DOHH2 (cell line): ENCODE results near the gene SPATC1L.

Experiments used
- EZH2phosphoT487 ChIP-seq: fragments of 200-600 bp; sonication (generic); IDR thresholded peaks from 2 replicates; pipeline ENCODE4 v1.6.1; 2017; ENCODE audit warnings: borderline replicate concordance, mild to moderate bottlenecking, antibody characterized with exemption, low read length, moderate library complexity, mixed read lengths
- TF ChIP-seq, protein P1 (sequence below): fragments of 200-600 bp; sonication (generic); IDR thresholded peaks from one replicate; pipeline ENCODE4 v1.5.1; 2014; ENCODE audit warnings: antibody characterized with exemption, mild to moderate bottlenecking, low read depth, low read length; ENCODE audit not compliant: poor library complexity, severe bottlenecking

DNA sequence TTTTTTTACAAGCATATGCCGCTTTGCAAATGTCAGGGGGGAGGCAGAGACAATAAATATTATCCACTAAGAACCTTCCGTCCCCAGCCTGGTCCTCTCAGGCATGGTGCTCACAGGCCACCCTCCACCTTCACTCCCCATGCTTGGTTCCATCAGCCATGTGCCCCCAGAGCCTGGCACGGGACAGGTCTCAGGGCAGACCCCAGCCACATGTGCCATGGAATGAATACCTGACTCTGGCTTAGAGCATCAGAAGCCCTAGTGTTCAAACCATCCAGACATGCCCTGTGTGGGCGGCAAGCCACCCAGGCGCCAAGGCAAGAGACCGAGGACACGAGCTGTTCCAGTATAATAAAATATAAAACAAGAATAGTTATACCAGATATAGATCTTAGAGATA lies 39.0 kb upstream of the SPATC1L start:
- TF ChIP-seq, protein P1, sequence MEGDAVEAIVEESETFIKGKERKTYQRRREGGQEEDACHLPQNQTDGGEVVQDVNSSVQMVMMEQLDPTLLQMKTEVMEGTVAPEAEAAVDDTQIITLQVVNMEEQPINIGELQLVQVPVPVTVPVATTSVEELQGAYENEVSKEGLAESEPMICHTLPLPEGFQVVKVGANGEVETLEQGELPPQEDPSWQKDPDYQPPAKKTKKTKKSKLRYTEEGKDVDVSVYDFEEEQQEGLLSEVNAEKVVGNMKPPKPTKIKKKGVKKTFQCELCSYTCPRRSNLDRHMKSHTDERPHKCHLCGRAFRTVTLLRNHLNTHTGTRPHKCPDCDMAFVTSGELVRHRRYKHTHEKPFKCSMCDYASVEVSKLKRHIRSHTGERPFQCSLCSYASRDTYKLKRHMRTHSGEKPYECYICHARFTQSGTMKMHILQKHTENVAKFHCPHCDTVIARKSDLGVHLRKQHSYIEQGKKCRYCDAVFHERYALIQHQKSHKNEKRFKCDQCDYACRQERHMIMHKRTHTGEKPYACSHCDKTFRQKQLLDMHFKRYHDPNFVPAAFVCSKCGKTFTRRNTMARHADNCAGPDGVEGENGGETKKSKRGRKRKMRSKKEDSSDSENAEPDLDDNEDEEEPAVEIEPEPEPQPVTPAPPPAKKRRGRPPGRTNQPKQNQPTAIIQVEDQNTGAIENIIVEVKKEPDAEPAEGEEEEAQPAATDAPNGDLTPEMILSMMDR: no peak
- TF ChIP-seq EZH2phosphoT487: no peak
